ENCODE data around the gene CTH. TPM values are rescaled to one million over a fixed set of nuclear protein-coding genes. Genes with fewer than 3 reads are reported as not detected.
A peak's percentile ranks its signal among the peaks of the same experiment; 100 is the strongest.

The CTH gene
- total RNA-seq, 1 experiment from 2014 or later = 33.9 TPM

DNA sequence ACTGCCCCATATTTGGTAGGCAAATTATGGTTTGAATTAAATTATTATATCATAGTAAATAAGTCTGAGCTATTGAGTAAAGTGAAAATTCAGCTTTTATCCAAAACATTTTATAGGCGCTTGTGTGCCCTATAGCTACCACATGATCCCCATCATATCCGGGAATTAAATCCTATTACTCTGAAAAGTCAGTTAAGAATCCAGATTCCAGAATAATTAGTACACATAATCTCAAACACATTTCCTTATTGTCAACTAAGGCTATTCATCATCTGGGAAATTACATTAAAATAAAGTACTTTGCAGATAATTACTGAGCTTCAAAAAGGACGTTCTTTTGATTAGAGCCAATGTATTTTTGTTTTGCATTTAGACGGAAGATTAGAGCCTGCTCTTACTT is 72.3 kb downstream of the CTH start:
- CTCF ChIA-PET = no interaction called here
- H3K4me1 ChIP-seq (replicated peaks; ENCODE audit: insufficient read depth) = no peaks in the 10 kb centered on the region
- TF ChIP-seq CTCF (conservative IDR thresholded peaks at IDR 0.05) (no peak), EZH2 (IDR thresholded peaks at IDR 0.05; ENCODE audit: low read depth) (no peak)
- no peaks in the 10 kb centered on the region for H3K9me2 ChIP-seq (ENCODE audit: insufficient read depth)
- H3K27ac ChIP-seq = no peak overlapping the region
- POLR2A ChIA-PET (ENCODE audit: unreplicated experiment) = no interaction called here
- BruUV-seq (replicated peaks) = no TSS peak
- no peaks in the 10 kb centered on the region for H3K36me3 ChIP-seq (ENCODE audit: low read depth)
- no peak overlapping the region for H3K4me2 ChIP-seq
- no peak overlapping the region for H3K4me3 ChIP-seq
- no peaks in the 10 kb centered on the region for H3F3A ChIP-seq (ENCODE audit: insufficient read depth, low read depth)
- intact Hi-C loops (cut with micrococcal nuclease; ENCODE audit: unreplicated experiment) = no loop called here
- DNase-seq = no peak
- H3K79me2 ChIP-seq (ENCODE audit: low read depth) = no peaks in the 10 kb centered on the region
- H3K9me3 ChIP-seq (ENCODE audit: insufficient read depth, low read depth) = no peaks in the 10 kb centered on the region
- H2AFZ ChIP-seq = no peak overlapping the region
- no peaks in the 10 kb centered on the region for H3K27me3 ChIP-seq (ENCODE audit: insufficient read depth, low read depth)
- no peaks in the 10 kb centered on the region for H4K20me1 ChIP-seq (ENCODE audit: insufficient read depth)

GRCh38 chr1:70485624-70486023 is 74.6 kb downstream of the CTH start:
- H3K9me2 ChIP-seq (ENCODE audit: insufficient read depth) = no peaks in the 10 kb centered on the region
- DNase-seq = no peak
- H3K27ac ChIP-seq = no peak overlapping the region
- TF ChIP-seq EZH2 (IDR thresholded peaks at IDR 0.05; ENCODE audit: low read depth) = no peak
- TF ChIP-seq CTCF (conservative IDR thresholded peaks at IDR 0.05) = no peak
- no TSS peak for BruUV-seq (replicated peaks)
- no peaks in the 10 kb centered on the region for H3K9me3 ChIP-seq (ENCODE audit: insufficient read depth, low read depth)
- ChIA-PET CTCF (no interaction called here), POLR2A (ENCODE audit: unreplicated experiment) (interaction anchor here (0.7 kb wide), 1 partner anchor 525 kb away, joined by 3 read pairs; no protein-coding TSS in a partner anchor)
- no peak overlapping the region for H2AFZ ChIP-seq
- no peak overlapping the region for H3K4me2 ChIP-seq
- H3K79me2 ChIP-seq (ENCODE audit: low read depth) = no peaks in the 10 kb centered on the region
- H4K20me1 ChIP-seq (ENCODE audit: insufficient read depth) = no peaks in the 10 kb centered on the region
- no peaks in the 10 kb centered on the region for H3K4me1 ChIP-seq (replicated peaks; ENCODE audit: insufficient read depth)
- intact Hi-C loops (cut with micrococcal nuclease; ENCODE audit: unreplicated experiment) = no loop called here
- no peaks in the 10 kb centered on the region for H3F3A ChIP-seq (ENCODE audit: insufficient read depth, low read depth)
- H3K4me3 ChIP-seq = no peak overlapping the region
- H3K27me3 ChIP-seq (ENCODE audit: insufficient read depth, low read depth) = no peaks in the 10 kb centered on the region
- H3K36me3 ChIP-seq (ENCODE audit: low read depth) = no peaks in the 10 kb centered on the region

DNA sequence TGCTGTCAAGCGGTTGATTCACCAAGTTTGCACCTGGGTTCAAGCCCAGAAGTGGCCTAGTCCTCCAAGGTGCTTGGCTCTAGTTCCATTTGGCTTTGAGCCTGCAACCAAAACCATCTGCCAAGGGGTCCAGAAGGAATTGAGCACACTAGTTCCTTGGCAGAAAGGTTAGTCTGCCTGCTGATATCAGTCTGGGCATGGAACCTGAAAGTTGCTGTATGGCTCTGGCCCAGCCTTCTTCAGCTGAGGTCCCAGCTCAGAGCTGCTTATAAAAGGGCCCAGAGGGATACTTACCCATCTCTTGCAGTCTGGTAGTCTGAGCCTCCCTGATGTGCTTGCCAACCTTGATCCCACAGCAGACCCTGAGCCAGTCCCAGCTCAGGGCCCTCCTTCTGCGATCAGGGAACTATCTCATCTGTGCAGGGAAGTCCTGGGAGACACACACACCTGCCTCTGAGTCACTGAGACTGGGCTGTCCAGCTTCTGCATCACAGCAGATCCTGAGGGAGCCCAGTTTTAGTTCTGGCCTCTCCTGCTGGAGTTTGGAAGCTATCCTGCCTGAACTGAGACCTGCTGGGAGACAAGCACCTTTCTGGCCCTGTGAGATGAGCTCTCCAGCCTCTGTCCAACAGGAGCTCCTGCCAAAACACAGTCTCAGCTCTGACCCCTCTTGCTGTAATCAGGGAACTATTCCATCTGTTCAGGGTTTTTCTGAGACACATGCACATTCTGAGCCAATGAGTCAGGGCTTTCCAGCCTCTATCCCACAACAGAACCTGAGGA is 75.8 kb downstream of the CTH start:
- H4K20me1 ChIP-seq (ENCODE audit: insufficient read depth) = no peaks in the 10 kb centered on the region
- ChIA-PET CTCF (interaction anchor here (0.5 kb wide), 1 partner anchor 452 kb away, joined by 4 read pairs; no protein-coding TSS in a partner anchor), POLR2A (ENCODE audit: unreplicated experiment) (interaction anchor here (0.8 kb wide), 1 partner anchor 76 kb away, joined by 5 read pairs; no protein-coding TSS in a partner anchor)
- H3K4me2 ChIP-seq = no peak overlapping the region
- peak overlapping the region; percentile 28; the same call in 1 of the 2 replicates for H2AFZ ChIP-seq
- no peak overlapping the region for H3K27ac ChIP-seq
- H3K9me2 ChIP-seq (ENCODE audit: insufficient read depth) = no peaks in the 10 kb centered on the region
- no TSS peak for BruUV-seq (replicated peaks)
- no peaks in the 10 kb centered on the region for H3K36me3 ChIP-seq (ENCODE audit: low read depth)
- TF ChIP-seq CTCF (conservative IDR thresholded peaks at IDR 0.05) = no peak
- TF ChIP-seq EZH2 (IDR thresholded peaks at IDR 0.05; ENCODE audit: low read depth) = no peak
- no peaks in the 10 kb centered on the region for H3K9me3 ChIP-seq (ENCODE audit: insufficient read depth, low read depth)
- DNase-seq = peak in 1 of 2 experiments; percentile 39
- intact Hi-C loops (cut with micrococcal nuclease; ENCODE audit: unreplicated experiment) = no loop called here
- no peaks in the 10 kb centered on the region for H3K27me3 ChIP-seq (ENCODE audit: insufficient read depth, low read depth)
- H3F3A ChIP-seq (ENCODE audit: insufficient read depth, low read depth) = no peaks in the 10 kb centered on the region
- H3K79me2 ChIP-seq (ENCODE audit: low read depth) = no peaks in the 10 kb centered on the region
- no peaks in the 10 kb centered on the region for H3K4me1 ChIP-seq (replicated peaks; ENCODE audit: insufficient read depth)
- H3K4me3 ChIP-seq = no peak overlapping the region
